Endothelial cell of umbilical vein (primary cell): ENCODE results near the gene C1orf167. TPM values are rescaled to one million over a fixed set of nuclear protein-coding genes. Genes with fewer than 3 reads are reported as not detected.

Experiments
- BruUV-seq: library from RNA; stranded (reverse); fragments of 400-500 nt; replicated peaks from 2 replicates; lab custom pipeline; 2021; lab: Mats Ljungman, UMichigan
- CTCF ChIA-PET: fragments of 300-600, 350-600 bp; sonication (Branson Sonifier 250); formaldehyde crosslinking; loops from one replicate; lab custom pipeline; 2021; ENCODE audit warnings: antibody characterized with exemption, inconsistent platforms; lab: Charles Lee
- POLR2A ChIA-PET: fragments of 300-600, 350-600 bp; sonication (Branson Sonifier 250); formaldehyde crosslinking; loops from one replicate; lab custom pipeline; 2021; ENCODE audit warnings: antibody characterized with exemption, inconsistent platforms; lab: Charles Lee
- DNase-seq: peaks from one replicate; pipeline ENCODE4 v3.0.0-alpha.2; 2011; ENCODE audit warnings: low read depth, low spot score
- FAIRE-seq: peaks from 2 replicates; lab custom pipeline; 2011; peaks lifted over from hg19 to GRCh38; lab: Jason Lieb, UNC
- H2AFZ ChIP-seq: 2 replicates; pipeline ENCODE4 v1.6.0; 2012; ENCODE audit warnings: low read depth, low read length, control low read depth, inconsistent platforms
- H3K27ac ChIP-seq: 2 replicates; pipeline ENCODE4 v1.5.1; 2011; ENCODE audit warnings: low read depth, mild to moderate bottlenecking, control low read depth, low read length, moderate library complexity; ENCODE audit not compliant: insufficient read depth
- H3K27me3 ChIP-seq, 2 experiments: 2 replicates each; pipeline versions ENCODE4 v1.6.0 to v1.6.1; 2011; ENCODE audit warnings: low read length in 2 of 2, mixed read lengths in 1 of 2; ENCODE audit not compliant: control insufficient read depth in 2 of 2, insufficient read depth in 2 of 2
- H3K36me3 ChIP-seq, 2 experiments: 2 replicates in 1 of 2; 3 replicates in 1 of 2; pipeline ENCODE4 v1.5.1; 2011; ENCODE audit warnings: low read length in 2 of 2, mild to moderate bottlenecking in 1 of 2, moderate library complexity in 1 of 2; ENCODE audit not compliant: control insufficient read depth in 2 of 2, insufficient read depth in 2 of 2; ENCODE audit errors: extremely low read depth in 1 of 2
- H3K4me1 ChIP-seq: 3 replicates; pipeline ENCODE4 v1.5.1; 2011; ENCODE audit warnings: mild to moderate bottlenecking, low read length; ENCODE audit not compliant: control insufficient read depth, insufficient read depth; ENCODE audit errors: extremely low read depth
- H3K4me2 ChIP-seq: 2 replicates; pipeline ENCODE4 v1.6.1; 2011; ENCODE audit warnings: low read length, control low read depth, mixed read lengths; ENCODE audit not compliant: insufficient read depth
- H3K4me3 ChIP-seq, 3 experiments: fragments of 200-600 bp in 1 of 3; sonication (generic), shearing (Covaris generic) in 1 of 3; replicated peaks in 1 of 3; 2 replicates each; pipeline ENCODE4 v1.5.1; 2011 to 2016; ENCODE audit warnings: control low read depth in 3 of 3, low read length in 3 of 3, mild to moderate bottlenecking in 2 of 3, inconsistent platforms in 1 of 3, low read depth in 1 of 3, moderate library complexity in 1 of 3; ENCODE audit not compliant: insufficient read depth in 1 of 3
- H3K79me2 ChIP-seq: 2 replicates; pipeline ENCODE4 v1.6.0; 2012; ENCODE audit warnings: low read length, inconsistent platforms; ENCODE audit not compliant: control insufficient read depth, insufficient read depth
- H3K9ac ChIP-seq: replicated peaks from 2 replicates; pipeline ENCODE3; 2011; ENCODE audit warnings: low read length, control low read depth; ENCODE audit not compliant: insufficient read depth; ENCODE audit errors: extremely low read depth
- H3K9me1 ChIP-seq: replicated peaks from 3 replicates; pipeline ENCODE4 v1.6.0; 2011; ENCODE audit warnings: mild to moderate bottlenecking, low read length; ENCODE audit not compliant: control insufficient read depth, insufficient read depth; ENCODE audit errors: extremely low read depth
- H3K9me3 ChIP-seq: replicated peaks from 2 replicates; pipeline ENCODE4 v1.5.1; 2012; ENCODE audit warnings: low read length, inconsistent platforms; ENCODE audit not compliant: control insufficient read depth, insufficient read depth
- H4K20me1 ChIP-seq: replicated peaks from 2 replicates; pipeline ENCODE3; 2011; ENCODE audit warnings: mild to moderate bottlenecking, low read length; ENCODE audit not compliant: control insufficient read depth, insufficient read depth; ENCODE audit errors: extremely low read depth
- CTCF ChIP-seq, 2 donors: IDR thresholded peaks; 1 replicate in 1 of 2; 2 replicates in 1 of 2; pipeline ENCODE4 v1.5.1; 2011; ENCODE audit warnings: low read length in 2 of 2, mild to moderate bottlenecking in 2 of 2, moderate library complexity in 2 of 2, control low read depth in 1 of 2, inconsistent platforms in 1 of 2, low read depth in 1 of 2; ENCODE audit not compliant: insufficient read depth in 1 of 2; ENCODE audit errors: extremely low read depth in 1 of 2
- EZH2 ChIP-seq: IDR thresholded peaks from 2 replicates; pipeline ENCODE4 v1.6.1; 2012; ENCODE audit warnings: borderline replicate concordance, low read depth, mild to moderate bottlenecking, moderate library complexity, low read length, inconsistent platforms; ENCODE audit not compliant: severe bottlenecking
- FOS ChIP-seq: IDR thresholded peaks from 2 replicates; pipeline ENCODE4 v1.6.1; 2011; ENCODE audit warnings: mild to moderate bottlenecking, low read length, moderate library complexity, borderline replicate concordance; ENCODE audit not compliant: insufficient read depth
- GATA2 ChIP-seq: IDR thresholded peaks from 2 replicates; pipeline ENCODE4 v1.7.0; 2011; ENCODE audit warnings: low read depth, mild to moderate bottlenecking, moderate library complexity, mixed read lengths, low read length; ENCODE audit not compliant: insufficient read length, insufficient read depth
- JUN ChIP-seq: IDR thresholded peaks from 2 replicates; pipeline ENCODE4 v1.6.1; 2011; ENCODE audit warnings: borderline replicate concordance, low read depth; ENCODE audit not compliant: insufficient read length, insufficient read depth
- MYC ChIP-seq: IDR thresholded peaks from one replicate; pipeline ENCODE4 v1.6.1; 2011; ENCODE audit warnings: mild to moderate bottlenecking, low read depth, low read length
- POLR2A ChIP-seq: IDR thresholded peaks from 2 replicates; pipeline ENCODE4 v1.6.1; 2012; ENCODE audit warnings: low read depth, mild to moderate bottlenecking, control low read depth, low read length
- POLR2AphosphoS5 ChIP-seq: IDR thresholded peaks from 2 replicates; pipeline ENCODE4 v1.6.1; 2012; ENCODE audit warnings: low read depth, mild to moderate bottlenecking, control low read depth, low read length, moderate library complexity; ENCODE audit not compliant: insufficient read depth
- dilution Hi-C: fragments of 300-500 bp; cut with MboI; formaldehyde crosslinking; loops from one replicate; pipeline ENCODE4 v1.15.0; 2019; ENCODE audit warnings: low sequenced_read_pairs; ENCODE audit not compliant: extremely low pct_ligation_motif_present
- intact Hi-C: fragments of 100-400 bp; cut with micrococcal nuclease; formaldehyde crosslinking; loops from one replicate; pipeline ENCODE4 v1.10.0; 2022
- polyA plus RNA-seq, 4 experiments: library from polyadenylated mRNA; depleted of rRNA in 3 of 4; stranded (reverse) in 3 of 4; unstranded in 1 of 4; fragments of >200 nt; gene quantifications; 2 replicates each; pipeline versions ENCODE4 v1.2.1 to v1.2.3, GENCODE V29; 2011 to 2012; ENCODE audit warnings: missing spikeins in 1 of 4
- total RNA-seq: library from RNA; stranded (reverse); gene quantifications from 2 replicates; pipeline ENCODE4 v1.2.3, GENCODE V29; 2021
- TF ChIP-seq, protein P1 (sequence below): IDR thresholded peaks from 2 replicates; pipeline ENCODE4 v1.6.1; 2011; ENCODE audit not compliant: insufficient read depth, insufficient read length

The C1orf167 gene
- total and polyA plus RNA-seq, 2 donors (not counting 3 experiments of a cell fraction or from before 2014, with no cell fraction given) = not detected

DNA sequence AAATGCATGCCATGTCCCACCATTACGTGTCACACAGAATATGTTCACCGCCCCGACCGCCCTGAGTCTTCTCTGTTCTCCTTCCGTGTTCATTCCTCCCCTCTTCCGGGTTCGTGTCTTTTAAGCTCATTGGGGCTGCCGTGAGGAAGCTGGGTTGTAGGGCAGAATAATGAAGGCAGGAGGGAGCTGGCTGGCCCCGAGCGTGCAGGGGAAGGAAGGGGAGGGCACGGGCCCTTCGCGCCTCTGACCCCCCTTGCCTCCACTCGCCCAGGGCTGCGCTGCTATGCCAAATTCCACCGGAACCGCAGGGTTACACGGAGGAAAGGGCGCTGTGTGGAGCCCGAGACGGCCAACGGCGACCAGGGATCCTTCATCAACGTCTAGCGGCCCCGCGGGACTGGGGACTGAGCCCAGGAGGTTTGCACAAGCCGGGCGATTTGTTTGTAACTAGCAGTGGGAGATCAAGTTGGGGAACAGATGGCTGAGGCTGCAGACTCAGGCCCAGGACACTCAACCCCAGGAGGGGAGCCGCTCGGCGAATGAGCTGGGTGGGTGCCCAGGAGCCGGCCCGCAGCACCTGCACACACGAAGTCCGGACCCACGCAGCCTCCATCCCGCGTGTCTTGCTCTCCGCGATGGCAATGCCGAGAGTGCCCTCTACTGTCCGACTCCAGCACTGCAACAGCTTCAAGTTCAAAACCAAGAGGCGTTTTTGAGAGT, 42.5 kb upstream of the C1orf167 start:
- H3K79me2 ChIP-seq = no peaks in the 10 kb centered on the region
- H3K27ac ChIP-seq = no peak overlapping the region
- H3K36me3 ChIP-seq = no peaks in the 10 kb centered on the region
- H3K9me1 ChIP-seq = no peaks in the 10 kb centered on the region
- peak overlapping the region; percentile 62 for H3K4me2 ChIP-seq
- dilution Hi-C loops (no loop called here), intact Hi-C loops (loop anchor here (1.0 to 5.0 kb wide), 3 partner anchors 37 to 69 kb away; partner anchors contain the start of genes FBXO6 and MAD2L2)
- peaks cover 4% of the 10 kb centered on the region for H3K4me1 ChIP-seq
- peak; percentile 81 for FAIRE-seq
- H3K4me3 ChIP-seq = peak overlapping the region in 2 of 3 experiments; percentile 4 to 34
- peak overlapping the region; percentile 75 for H2AFZ ChIP-seq
- TF ChIP-seq MYC (peak; percentile 34), JUN (no peak), CTCF (IDR thresholded peaks at IDR 0.05; ENCODE audit: extremely low read depth in 1 of 2, insufficient read depth in 1 of 2, low read depth in 1 of 2, low read length in 2 of 2) (peak; percentile 88 to 91)
- ChIA-PET CTCF (interaction anchor here (0.7 to 9.8 kb wide), 21 partner anchors 11 to 682 kb away, joined by 3 to 170 read pairs (median 6); partner anchors contain the start of genes AGTRAP, CLCN6, FBXO2 and FBXO44), POLR2A (interaction anchor here (1.0 to 1.6 kb wide), 2 partner anchors 25 to 55 kb away, joined by 3 to 5 read pairs; partner anchors contain the start of gene FBXO6)
- DNase-seq = peak; percentile 76
- H3K27me3 ChIP-seq = peaks cover 0 to 4% of the 10 kb centered on the region in 2 experiments
- no TSS peak for BruUV-seq
- H4K20me1 ChIP-seq = no peaks in the 10 kb centered on the region
- H3K9me3 ChIP-seq = no peaks in the 10 kb centered on the region
- H3K9ac ChIP-seq = no peak overlapping the region

GRCh38 chr1:11720033-11720376, 42.0 kb upstream of the C1orf167 start:
- no TSS peak for BruUV-seq
- Histone ChIP-seq H3K36me3 (no peaks in the 10 kb centered on the region), H3K9me1 (no peaks in the 10 kb centered on the region), H2AFZ (no peak overlapping the region), H3K4me1 (peaks cover 4% of the 10 kb centered on the region), H3K4me2 (no peak overlapping the region), H3K27me3 (peaks cover 0 to 4% of the 10 kb centered on the region in 2 experiments), H3K27ac (no peak overlapping the region), H3K9ac (no peak overlapping the region), H3K79me2 (no peaks in the 10 kb centered on the region), H3K4me3 (no peak overlapping the region), H4K20me1 (no peaks in the 10 kb centered on the region), H3K9me3 (no peaks in the 10 kb centered on the region)
- intact Hi-C loops = no loop called here
- dilution Hi-C loops = no loop called here
- TF ChIP-seq JUN (no peak), FOS (no peak), EZH2 (no peak), GATA2 (no peak), POLR2A (no peak), MYC (no peak), CTCF (IDR thresholded peaks at IDR 0.05; ENCODE audit: extremely low read depth in 1 of 2, insufficient read depth in 1 of 2, low read depth in 1 of 2, low read length in 2 of 2) (no peak), POLR2AphosphoS5 (no peak)
- TF ChIP-seq, protein P1, sequence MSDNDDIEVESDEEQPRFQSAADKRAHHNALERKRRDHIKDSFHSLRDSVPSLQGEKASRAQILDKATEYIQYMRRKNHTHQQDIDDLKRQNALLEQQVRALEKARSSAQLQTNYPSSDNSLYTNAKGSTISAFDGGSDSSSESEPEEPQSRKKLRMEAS = no peak
- POLR2A ChIA-PET = interaction anchor here (1.0 to 1.6 kb wide), 2 partner anchors 24 to 56 kb away, joined by 3 to 5 read pairs; partner anchors contain the start of gene FBXO6
- FAIRE-seq (no peak), DNase-seq (no peak)
- CTCF ChIA-PET = interaction anchor here (0.7 to 9.8 kb wide), 21 partner anchors 11 to 682 kb away, joined by 3 to 170 read pairs (median 6); partner anchors contain the start of genes AGTRAP, CLCN6, FBXO2 and FBXO44
